GM18511 (cell line): Measurements from ENCODE around the gene ATG5.

Source experiments
- ATAC-seq: cut with Tn5 transposase; IDR thresholded peaks from one replicate; pipeline ENCODE4 v1.9.1; 2021; ENCODE audit warnings: mild to moderate bottlenecking, moderate library complexity; ENCODE audit not compliant: unreplicated experiment

ATG5 gene

GRCh38 chr6:106325336-106326178, at the start of gene ATG5:
Gene ATG5 (minus strand): TSS chr6:106325760. CDS start chr6:106316208, 9,552 bp downstream.
- peak; percentile 98 for ATAC-seq

- no peak for ATAC-seq
Observed at GRCh38 chr6:106373502-106374239, 48.1 kb upstream of the ATG5 start.

- ATAC-seq = no peak
Observed at GRCh38 chr6:106372838-106373501, 47.4 kb upstream of the ATG5 start.

GRCh38 chr6:106370639-106371038, 45.1 kb upstream of the ATG5 start:
- no peak for ATAC-seq

GRCh38 chr6:106369739-106370138, 44.2 kb upstream of the ATG5 start:
- no peak for ATAC-seq

- ATAC-seq = no peak
Observed at GRCh38 chr6:106363401-106364138, 38.0 kb upstream of the ATG5 start.

- peak; percentile 57 for ATAC-seq
Observed at GRCh38 chr6:106360989-106361430, 35.5 kb upstream of the ATG5 start.

GRCh38 chr6:106360410-106360988, 34.9 kb upstream of the ATG5 start, which contains the start of gene CRYBG1:
Gene CRYBG1 (plus strand): TSS chr6:106360717. CDS start chr6:106360909, 192 bp downstream.
- peak; percentile 84 for ATAC-seq

- no peak for ATAC-seq
Observed at GRCh38 chr6:106359959-106360409, 34.4 kb upstream of the ATG5 start.

- no peak for ATAC-seq
Observed at GRCh38 chr6:106356378-106356777, 30.8 kb upstream of the ATG5 start.

GRCh38 chr6:106347219-106347618, 21.7 kb upstream of the ATG5 start:
- ATAC-seq = no peak

- ATAC-seq = no peak
Observed at GRCh38 chr6:106339334-106340029, 13.9 kb upstream of the ATG5 start.

GRCh38 chr6:106334646-106335448, 9.3 kb upstream of the ATG5 start:
- ATAC-seq = no peak

- ATAC-seq = no peak
Observed at GRCh38 chr6:106324726-106325335, 729 bp downstream of the ATG5 start.

- ATAC-seq = no peak
Observed at GRCh38 chr6:106321940-106322339, 3.6 kb downstream of the ATG5 start.

- no peak for ATAC-seq
Observed at GRCh38 chr6:106318851-106319250, 6.7 kb downstream of the ATG5 start.

- ATAC-seq = no peak
Observed at GRCh38 chr6:106318061-106318460, 7.5 kb downstream of the ATG5 start.

GRCh38 chr6:106316375-106316766, 9.2 kb downstream of the ATG5 start:
- ATAC-seq = peak; percentile 65
